Iris pigment epithelial cell (primary cell): ENCODE data around the gene RFX4.
"Not testable (repeated sequence)": the region's sequence is repeated elsewhere in the genome, so short reads cannot be mapped to it uniquely, and the experiment has no call there.

Experiments used
- DNase-seq: peaks from one replicate; pipeline ENCODE4 v3.0.0-alpha.2; 2011; ENCODE audit warnings: low read depth

The RFX4 gene

DNA sequence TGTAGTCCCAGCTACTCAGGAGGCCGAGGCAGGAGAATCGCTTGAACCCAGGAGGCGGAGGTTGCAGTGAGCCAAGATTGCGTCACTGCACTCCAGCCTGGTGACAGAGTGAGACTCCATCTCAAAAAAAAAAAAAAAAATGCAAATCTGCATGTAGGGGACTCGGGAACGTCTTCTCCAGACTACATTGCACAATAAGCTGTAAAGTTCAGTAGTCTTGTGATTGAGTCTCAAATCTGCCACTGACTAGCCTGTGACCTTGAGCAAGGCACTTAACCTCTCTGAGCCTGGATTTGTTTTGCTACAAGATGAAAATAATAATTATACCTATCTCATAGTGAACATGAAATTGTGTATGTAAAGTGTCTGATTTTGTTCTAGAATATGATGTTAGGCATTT, 109.2 kb downstream of the RFX4 start:
- not testable (repeated sequence) for DNase-seq

DNA sequence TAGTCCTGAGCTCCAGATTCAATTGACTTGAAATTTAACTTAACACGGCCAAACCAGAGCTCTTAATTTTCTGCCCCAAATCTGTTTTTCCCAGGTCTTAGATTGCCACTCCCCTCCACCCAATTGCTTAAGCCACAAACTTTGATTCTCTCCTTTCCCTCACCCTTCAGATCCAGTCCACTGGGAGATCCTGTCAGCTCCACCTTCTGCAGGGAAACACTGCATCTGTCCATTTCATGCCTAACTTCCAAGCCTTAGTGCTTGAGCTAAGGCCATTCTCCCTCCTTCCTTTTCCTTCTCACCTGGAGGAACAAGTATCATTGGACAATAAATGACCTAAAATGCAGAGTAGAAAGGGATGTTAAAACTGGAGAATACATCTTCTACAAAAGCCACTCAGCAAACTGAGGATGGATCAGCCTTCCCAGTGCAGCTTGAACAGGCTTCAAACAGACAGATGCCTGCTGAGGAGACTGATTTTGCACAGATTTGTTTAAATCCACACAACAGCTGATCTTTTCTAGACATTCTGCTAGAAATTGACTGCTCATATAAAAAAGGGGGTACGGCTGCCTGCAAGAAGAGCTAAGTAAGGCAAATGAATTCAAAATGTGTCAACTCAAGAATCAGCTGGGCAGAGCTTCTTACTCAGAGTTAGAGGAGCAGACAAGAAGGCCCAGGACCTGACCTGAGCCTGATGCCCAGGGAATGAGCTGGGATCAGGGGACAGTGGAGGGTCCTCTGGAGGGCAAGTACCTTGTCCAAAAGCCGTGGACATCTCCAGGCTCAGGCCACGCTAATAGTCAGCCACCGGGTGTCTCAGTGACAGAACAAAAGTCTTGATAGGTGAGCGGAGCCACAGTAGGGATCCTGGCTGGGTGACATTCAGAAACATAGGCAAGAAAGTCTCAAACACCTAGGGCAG, 110.4 kb downstream of the RFX4 start:
- no peak for DNase-seq

DNA sequence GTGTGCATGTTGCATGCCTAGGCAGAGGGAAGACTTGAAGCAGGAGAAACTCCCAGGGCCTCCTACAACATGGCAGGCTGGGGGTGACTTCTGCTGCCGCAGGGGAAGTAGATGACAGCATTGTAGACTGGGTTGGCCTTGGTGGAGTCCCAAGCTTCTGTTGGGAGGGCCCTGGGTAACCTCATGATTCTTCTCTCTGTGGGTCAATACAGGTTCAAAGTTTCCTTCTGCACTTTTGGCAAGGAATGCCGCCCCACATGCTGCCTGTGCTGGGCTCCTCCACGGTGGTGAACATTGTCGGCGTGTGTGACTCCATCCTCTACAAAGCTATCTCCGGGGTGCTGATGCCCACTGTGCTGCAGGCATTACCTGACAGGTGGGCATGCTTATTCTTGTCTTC, 113.3 kb downstream of the RFX4 start:
- no peak for DNase-seq

DNA sequence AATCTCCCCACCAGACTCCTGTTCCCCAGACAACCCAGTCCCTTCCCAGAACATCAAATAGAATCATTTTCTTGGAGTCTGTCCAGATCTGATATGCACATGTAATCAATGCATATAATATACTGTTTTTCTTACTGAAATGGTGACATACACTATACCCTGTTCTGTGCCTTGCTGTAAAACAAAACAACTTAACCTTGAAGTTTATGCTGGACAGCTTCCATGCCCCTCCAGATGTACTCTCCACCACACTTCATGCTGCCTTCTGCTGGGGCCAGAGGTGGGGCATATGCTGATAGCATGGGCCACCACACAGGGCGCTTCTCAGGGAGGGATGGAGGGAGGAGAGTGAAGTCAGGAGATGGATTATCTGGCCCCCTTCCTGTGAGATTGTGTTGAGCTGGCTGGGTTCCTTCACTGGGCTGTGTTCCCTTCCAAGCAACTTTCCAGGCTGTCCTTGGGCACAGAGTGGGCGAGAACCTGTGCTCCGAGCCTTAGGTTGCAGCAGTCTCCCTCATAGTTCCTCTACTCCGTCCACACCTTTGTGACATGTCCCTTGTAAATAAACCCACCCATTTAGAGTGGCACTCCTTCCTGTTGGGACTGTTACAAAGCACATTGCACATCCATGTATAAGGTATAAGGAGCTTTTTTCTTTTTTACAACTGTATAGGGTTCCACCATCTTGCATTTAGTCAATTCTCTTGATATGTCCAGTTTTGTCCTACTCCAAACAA, 114.0 kb downstream of the RFX4 start:
- DNase-seq, result no peak

DNA sequence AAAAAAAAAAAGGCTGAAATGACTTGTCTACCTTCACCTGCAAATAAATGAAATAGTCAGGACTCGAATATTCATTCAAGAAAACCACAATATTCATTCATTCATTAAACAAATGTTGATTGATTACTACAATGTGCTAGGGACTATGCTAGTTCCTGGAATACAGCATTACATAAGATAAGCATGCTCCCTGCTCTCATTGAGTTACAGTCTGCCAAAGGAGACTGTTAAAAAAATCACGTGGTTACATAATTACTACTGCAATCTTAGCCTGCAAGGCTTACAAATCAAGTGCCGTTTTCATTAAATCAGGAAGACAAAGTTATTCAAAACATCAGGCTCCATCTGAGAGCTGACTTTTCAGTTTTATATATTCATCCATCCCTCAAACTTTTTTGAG, 121.3 kb downstream of the RFX4 start:
- DNase-seq, result no peak

DNA sequence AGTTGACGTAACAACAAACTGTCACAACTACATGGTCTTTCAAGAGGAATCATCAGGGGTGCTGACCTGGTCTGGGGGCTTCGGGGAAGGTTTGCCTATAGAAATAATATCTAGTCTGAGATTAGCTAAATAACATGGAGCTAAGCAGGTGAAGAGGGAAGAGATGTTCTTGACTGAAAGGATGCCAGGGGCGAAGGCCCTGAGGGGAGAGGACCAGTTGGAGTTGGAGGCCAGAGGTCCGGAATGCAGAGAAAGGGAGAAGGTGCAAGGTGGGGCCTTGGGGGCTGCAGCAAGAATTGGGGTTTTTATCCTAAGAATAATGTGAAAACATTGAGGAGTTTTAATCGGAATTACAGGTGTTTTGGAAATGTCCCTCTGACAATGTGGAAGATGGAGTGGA, 123.2 kb downstream of the RFX4 start:
- DNase-seq, result no peak

DNA sequence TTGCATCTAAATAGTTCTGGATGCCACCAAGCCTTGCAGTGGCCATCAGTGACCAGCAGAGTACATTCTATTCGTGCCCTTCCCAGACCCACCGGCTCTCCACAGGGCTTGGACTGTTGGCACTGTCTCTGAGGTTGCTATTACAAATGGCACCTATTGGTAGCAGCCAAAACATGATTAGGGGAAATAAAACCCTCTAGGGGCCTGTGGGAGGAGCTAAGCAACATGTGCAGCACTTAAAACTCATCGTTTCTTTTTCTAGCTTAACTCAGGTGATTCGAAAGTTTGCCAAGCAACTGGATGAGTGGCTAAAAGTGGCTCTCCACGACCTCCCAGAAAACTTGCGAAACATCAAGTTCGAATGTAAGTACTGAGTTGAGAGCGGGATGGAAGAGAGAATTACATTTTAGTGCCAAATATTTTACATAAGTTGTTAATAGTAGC, 126.3 kb downstream of the RFX4 start:
- DNase-seq, result no peak

DNA sequence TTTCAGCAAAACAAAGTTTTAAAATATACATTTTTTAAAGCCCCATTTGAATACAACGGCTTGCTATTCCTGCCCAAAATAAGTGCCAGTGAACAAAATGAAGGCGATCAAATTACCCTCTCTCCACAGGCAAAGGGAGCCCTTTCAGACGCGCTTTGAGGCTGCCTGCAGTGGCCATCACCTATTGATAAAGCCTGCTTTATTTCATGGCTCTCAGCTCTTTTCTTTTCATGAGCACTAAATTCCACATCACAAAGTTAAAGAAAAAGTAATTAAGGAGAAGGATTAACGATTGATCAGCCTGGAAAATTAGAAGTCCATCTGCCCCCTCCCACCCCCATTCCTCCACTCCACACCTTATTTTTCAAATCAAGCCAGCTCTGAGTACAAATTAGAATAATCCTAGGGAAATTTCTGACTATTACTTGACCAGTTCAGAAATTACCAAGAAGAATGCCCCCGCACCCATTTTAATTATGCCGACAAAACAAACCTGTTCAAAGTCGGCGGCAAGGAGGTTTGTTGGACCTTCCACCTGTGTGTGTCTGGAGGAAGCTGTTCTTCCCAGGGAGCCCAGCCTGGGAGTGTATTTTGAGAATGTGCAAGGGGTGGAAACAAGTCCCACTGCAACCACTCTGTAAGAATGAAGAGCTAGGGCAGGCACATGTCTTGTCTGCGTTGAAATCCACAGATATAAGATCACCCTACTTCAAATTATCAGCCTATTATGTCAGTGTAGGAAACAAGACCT, 127.5 kb downstream of the RFX4 start:
- no peak for DNase-seq

DNA sequence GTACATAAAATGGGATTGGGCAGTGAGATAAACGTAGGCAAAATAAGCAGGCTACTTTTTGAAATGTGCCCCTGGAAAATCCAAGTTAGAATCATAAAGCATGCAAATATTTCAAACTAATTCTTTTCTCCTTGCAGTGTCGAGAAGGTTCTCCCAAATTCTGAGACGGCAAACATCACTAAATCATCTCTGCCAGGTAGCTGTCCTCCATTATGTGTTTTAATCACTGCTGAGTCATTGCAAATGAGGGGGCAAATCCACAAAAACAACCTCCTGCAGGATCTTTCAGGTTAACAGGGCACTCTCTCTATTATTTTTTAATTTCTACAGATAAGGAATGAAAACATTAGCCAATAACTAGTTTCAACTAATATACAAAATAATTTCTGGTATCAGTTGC, 128.5 kb downstream of the RFX4 start:
- DNase-seq, result no peak

DNA sequence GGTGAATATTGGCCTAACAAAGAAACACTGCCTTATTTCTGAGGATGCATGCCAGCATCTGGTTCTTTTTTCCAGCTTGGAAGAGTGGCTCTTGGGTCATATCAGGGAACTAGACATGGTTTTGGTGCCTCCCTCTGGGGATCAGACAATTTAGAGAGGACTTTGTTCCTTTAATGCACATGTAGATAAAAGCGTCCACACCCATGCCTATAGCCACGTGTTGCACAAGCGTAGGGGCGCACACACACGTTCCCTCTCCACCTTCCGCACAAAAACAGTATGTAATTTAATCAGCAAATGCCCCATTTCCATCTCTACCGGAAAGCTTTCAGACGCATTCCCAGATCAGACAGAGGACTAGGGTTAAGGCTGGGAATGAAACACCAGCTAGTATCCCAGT, 130.0 kb downstream of the RFX4 start:
- DNase-seq, result no peak

DNA sequence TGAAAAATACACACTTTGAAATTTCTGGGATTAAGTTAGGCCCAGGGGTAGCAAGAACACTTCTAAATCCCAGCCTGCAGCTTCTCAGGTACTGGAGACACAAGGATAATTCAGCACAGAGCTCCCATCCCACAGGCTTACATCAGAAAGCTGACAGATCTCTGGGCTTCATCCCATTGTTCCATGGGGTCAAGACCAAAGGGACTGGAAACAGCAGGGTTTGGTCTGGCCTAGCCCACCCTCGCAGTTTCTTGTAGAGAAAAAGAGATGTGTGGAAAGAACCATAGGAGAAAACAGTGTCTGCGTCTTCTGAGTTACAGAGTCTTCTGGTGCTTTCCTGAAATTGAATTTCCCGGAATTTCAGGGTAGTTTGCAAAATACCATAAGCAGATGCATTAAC, 132.1 kb downstream of the RFX4 start:
- no peak for DNase-seq

DNA sequence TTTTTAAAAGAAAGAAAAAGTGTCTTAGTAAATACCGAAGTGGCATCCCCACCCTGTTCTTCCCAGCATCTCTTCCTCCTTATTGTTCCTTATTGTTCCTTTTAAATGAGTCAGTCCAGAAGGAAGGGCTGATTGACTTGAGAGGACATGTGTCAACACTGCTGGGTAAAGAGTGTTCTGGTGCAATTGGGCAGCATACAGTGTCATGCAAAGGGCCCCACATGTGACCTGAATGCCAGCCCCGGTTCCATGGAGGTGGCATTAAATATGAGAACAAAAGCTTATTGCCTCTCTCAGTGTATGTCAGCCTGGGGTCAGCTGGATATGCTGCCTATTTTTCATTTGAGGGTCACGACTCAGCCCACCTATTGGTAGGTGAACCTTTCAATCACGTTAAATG, 132.8 kb downstream of the RFX4 start:
- no peak for DNase-seq

DNA sequence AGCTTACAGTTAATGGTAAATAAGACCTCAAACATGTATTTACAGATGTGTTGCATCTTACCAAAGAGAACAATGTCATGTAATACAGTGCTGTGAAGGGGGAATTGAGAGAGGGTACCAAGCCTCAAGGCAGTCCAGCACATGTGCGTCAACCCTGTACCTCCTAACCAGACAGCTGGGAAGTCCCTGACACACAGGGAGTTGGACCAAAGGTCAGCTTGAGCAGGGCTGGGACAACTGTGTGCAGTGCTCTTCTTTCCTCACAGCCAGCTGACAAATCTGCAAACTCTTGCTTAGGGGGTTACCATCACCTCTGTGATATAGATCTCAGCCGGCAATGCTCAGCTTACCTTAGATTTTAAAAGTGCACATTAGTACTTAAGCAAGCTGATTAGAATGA, 134.9 kb downstream of the RFX4 start:
- no peak for DNase-seq

DNA sequence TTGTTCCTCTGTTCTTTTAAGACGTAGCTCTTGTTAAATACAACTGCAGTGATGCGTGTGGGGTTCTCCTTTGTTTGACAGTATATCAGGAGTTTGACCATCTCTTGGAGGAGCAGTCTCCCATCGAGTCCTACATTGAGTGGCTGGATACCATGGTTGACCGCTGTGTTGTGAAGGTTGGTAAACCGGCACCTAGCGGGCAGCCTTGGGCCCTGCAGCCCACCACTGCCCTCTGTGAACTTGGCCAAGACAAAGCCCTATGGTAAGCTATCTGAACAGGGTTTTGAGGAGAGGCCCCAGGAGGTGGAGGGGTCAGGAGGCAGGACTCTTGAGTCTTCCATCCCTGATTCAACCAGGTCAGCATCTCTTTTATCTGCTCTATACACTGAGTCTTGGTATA, 137.1 kb downstream of the RFX4 start:
- no peak for DNase-seq

DNA sequence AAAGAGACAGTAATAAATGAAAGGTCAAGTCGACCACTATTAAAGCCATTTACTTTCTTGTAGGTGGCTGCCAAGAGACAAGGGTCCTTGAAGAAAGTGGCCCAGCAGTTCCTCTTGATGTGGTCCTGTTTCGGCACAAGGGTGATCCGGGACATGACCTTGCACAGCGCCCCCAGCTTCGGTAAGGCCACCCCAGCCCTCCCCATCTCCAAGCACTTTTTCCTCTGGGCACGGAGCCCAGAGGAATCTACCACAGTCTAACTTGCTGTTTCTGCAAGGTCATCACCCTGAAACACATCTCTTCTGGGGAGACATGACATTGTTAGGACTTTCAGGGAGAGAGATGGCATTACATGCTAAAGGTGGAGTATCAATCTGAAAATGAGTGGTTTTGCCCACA, 137.9 kb downstream of the RFX4 start:
- DNase-seq, result no peak

DNA sequence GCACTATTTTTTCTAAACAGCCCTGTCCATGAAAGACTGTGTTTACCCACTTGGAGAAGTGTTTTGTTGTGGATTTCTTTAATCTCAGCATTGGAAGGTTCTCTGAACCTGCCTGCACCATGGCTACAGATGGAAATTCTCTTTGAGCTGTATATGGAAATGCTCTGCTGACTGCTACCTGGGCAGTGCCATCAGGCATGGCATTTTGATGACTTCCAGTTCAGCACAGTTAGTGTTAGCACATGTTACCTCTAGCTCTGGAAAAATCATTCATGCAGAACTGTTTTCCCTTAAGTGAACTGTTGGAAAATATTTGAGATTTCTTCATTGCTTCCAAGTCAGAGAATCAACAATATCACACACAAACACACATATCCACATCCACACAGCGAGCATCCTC, 139.1 kb downstream of the RFX4 start:
- no peak for DNase-seq

DNA sequence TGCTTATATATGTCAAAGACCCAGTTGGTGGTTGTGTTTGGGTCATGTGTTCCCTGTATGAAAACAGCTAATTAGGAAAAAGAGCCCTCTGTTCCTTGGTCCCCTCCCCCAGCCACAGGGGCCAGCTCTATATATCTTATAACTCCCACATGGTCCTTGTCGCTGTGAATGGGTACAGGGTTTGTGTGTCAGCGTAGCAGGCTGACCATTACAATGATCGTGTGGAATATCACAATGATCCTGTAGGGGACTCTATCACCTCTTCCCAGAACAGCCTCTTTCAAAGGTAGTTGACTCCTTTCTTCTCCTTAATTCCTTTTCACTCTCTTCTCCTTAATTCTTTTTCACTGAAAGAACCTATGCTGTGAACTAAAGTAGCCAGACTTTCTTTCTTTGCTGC, 140.0 kb downstream of the RFX4 start:
- DNase-seq, result no peak

DNA sequence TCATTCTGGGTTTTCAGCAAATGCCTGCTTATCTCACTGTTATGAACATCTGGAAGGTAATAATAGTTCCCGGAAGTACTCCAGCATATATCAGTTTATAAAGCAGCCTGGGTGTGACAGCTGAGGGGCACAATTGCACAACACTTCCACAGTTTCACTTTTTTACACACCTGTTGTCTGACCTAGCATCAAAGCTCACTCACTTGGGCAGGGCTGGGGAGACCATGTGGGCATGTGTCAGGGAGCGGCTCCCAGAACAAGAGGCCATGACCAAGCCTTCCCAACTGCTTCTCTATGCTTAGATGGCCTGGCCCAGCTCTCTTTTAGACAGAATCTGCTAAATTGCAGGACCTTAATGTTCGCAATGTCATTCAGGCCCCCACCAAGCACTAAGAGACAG, 140.6 kb downstream of the RFX4 start:
- DNase-seq, result no peak

DNA sequence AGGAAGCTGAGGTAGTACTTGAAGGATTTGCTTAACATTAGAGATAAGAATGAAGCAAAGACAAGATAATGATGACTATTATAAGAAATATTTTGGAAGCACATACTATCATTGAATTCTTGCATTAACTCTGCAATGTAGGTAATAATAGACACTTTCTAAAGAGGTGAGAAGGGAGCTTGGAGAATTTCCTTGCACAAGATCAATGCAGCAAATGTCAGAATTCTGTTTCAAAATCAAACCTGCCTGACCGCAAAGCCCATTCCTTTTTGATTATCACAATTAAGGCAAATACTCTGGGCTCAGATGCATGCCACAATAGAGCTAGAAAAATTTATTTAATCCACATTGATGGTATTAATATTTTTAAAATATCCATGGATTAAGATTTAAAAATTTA, 141.3 kb downstream of the RFX4 start:
- no peak for DNase-seq

DNA sequence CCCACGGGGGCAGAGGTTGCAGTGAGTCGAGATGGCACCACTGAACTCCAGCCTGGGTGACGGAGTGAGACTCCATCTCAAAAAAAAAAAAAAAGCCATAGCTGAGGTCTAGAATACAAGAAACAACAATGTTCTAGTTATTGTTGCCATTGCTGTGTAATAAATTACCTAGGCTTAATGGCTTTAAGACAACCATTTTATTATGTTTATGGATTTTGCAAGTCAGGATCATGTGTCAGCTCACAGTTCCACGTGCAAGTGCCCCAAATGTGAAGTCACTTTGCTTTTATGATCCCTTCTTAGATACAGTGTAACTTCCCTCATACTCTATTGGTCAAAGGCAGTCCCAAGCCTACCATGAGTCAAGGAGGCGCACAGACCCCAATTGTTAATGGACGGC, 142.1 kb downstream of the RFX4 start:
- DNase-seq, result no peak

DNA sequence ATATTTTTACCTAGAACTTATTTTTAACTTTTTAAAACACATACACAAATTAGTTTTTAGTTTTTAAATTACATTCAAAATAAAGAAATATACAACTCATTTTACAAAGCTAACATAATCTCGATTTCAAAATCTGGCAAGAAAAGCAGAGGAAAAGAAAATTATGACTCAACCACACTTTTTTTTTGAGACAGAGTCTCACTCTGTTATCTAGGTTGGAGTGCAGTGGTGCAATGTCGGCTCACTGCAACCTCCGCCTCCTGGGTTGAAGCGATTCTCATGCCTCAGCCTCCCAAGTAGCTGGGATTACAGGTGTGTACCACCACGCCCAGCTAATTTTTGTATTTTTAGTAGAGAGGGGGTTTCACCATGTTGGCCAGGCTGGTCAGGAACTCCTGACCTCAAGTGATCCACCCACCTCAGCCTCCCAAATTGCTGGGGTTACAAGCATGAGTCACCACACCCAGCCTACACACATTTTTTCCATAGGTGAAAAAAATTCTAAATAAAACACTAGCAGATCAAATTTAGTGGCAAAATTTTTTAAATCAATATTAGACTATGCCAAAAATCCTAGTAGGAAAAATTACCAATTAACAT, 143.9 kb downstream of the RFX4 start:
- peak; percentile 50 for DNase-seq

DNA sequence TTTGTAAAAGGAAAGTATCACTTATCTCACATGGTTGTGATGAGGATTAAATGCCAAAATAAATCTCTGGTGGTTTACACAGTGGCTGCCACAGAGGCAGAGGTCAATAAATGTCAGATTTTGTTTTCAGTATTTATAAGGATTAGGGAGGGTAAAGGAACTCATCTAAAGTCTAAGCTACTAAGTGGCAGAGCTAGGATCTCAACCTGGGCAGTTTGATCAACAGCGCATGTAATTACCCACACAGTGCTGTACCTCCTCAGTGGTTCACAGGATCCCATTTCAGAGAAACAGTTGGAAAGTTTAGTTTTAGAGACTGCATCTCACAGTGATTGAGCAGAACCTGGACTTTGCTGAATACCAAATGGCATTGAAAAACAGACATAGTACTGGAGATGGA, 146.8 kb downstream of the RFX4 start:
- no peak for DNase-seq
